ENCODE measurements around the gene TLL2.

Gene TLL2

GRCh38 chr10:96366508-96366907 lies 147.2 kb downstream of the TLL2 start:
- in situ Hi-C loops (cut with MboI; ENCODE audit: low pct_unique_long_range_greater_than_20kb, low sequenced_read_pairs, unreplicated experiment): no loop called here
- TF ChIP-seq, protein P1, sequence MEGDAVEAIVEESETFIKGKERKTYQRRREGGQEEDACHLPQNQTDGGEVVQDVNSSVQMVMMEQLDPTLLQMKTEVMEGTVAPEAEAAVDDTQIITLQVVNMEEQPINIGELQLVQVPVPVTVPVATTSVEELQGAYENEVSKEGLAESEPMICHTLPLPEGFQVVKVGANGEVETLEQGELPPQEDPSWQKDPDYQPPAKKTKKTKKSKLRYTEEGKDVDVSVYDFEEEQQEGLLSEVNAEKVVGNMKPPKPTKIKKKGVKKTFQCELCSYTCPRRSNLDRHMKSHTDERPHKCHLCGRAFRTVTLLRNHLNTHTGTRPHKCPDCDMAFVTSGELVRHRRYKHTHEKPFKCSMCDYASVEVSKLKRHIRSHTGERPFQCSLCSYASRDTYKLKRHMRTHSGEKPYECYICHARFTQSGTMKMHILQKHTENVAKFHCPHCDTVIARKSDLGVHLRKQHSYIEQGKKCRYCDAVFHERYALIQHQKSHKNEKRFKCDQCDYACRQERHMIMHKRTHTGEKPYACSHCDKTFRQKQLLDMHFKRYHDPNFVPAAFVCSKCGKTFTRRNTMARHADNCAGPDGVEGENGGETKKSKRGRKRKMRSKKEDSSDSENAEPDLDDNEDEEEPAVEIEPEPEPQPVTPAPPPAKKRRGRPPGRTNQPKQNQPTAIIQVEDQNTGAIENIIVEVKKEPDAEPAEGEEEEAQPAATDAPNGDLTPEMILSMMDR (IDR thresholded peaks at IDR 0.05; ENCODE audit: extremely low read depth, insufficient read depth, missing control alignments): no peak
- DNase-seq (ENCODE audit: low spot score): no peak

- TF ChIP-seq, protein P1 (IDR thresholded peaks at IDR 0.05; ENCODE audit: extremely low read depth, insufficient read depth, missing control alignments): no peak
- in situ Hi-C loops (cut with MboI; ENCODE audit: low pct_unique_long_range_greater_than_20kb, low sequenced_read_pairs, unreplicated experiment): no loop called here
- DNase-seq (ENCODE audit: low spot score): no peak
These were observed 148.2 kb downstream of the TLL2 start for GRCh38 chr10:96365571-96365970.

DNA sequence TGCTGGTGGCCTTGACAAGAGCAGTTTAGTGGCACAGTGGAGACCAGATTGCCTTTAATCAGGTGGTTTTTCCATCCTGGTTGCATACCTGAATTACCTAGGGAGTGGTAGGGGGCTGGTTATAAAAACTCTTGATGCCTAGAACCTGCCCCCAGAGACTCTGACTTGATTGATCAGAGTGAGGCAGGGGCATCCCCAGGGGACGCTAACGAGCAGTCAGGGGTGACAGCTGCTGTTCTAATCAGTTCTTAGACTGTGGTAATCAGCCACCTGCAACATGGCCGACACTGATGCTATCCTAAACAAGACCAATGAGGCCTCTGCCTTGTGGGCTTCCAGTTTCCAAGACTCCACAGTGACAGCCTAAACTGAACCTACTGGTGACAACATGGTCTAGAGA lies 153.0 kb downstream of the TLL2 start:
- TF ChIP-seq, protein P1 (IDR thresholded peaks at IDR 0.05; ENCODE audit: extremely low read depth, insufficient read depth, missing control alignments): no peak
- in situ Hi-C loops (cut with MboI; ENCODE audit: low pct_unique_long_range_greater_than_20kb, low sequenced_read_pairs, unreplicated experiment): no loop called here
- DNase-seq (ENCODE audit: low spot score): no peak

DNA sequence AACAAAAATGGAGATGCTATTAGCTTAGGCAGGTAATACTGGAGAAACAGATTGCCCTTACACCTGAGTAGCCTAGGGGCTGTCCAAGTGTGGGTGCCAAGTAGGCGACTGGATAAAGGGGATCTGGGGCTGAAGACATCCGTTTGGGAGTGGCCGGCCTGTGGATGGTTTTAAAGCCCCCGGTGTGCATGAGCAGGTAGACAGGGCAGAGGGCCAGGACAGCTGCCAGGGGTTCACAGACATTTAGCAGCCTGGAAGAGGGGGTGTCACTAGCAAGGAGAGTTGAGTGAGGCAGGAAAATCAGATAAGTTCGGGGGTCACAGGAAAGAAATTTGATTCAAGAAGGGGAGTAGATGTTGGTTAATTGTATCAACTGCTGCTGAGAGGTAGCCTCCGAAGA lies 153.4 kb downstream of the TLL2 start:
- DNase-seq (ENCODE audit: low spot score): no peak
- TF ChIP-seq, protein P1 (IDR thresholded peaks at IDR 0.05; ENCODE audit: extremely low read depth, insufficient read depth, missing control alignments): no peak
- in situ Hi-C loops (cut with MboI; ENCODE audit: low pct_unique_long_range_greater_than_20kb, low sequenced_read_pairs, unreplicated experiment): no loop called here

- no peak for DNase-seq (ENCODE audit: low spot score)
- TF ChIP-seq, protein P1 (IDR thresholded peaks at IDR 0.05; ENCODE audit: extremely low read depth, insufficient read depth, missing control alignments): no peak
- in situ Hi-C loops (cut with MboI; ENCODE audit: low pct_unique_long_range_greater_than_20kb, low sequenced_read_pairs, unreplicated experiment): no loop called here
These were observed 154.1 kb downstream of the TLL2 start for GRCh38 chr10:96359616-96360015.

DNA sequence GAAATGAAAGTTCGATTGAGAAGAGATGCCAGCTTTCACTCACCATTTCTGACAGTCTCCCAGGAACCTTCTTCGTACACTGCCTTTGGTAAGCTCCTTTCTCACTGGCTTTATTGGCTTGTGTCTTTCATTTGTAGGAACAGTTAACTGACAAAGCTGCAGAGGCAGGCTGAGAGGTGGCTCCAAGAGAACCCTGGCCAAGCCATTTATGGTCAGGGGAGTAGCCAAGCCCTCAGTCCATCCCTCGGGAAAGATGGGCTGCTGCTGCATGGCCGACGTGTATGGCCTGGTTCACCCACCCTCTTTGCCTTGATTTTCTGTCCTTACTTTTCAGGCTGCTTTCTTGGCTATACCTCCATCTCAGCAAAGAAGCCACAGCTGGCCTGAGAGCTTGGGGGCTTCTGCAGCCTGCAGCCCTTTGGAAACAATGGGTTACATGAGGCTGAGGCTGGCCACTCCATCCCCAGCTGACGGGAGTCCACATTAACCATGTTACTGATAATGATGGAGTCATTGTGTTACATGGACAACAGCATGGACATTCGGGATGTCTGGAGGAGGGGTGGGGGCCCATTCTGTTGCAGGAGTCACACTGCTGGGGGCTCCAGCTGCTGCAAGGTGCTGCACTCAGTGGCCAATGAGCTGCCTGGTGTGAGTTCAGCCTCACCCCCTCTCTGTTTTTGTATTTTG lies 154.7 kb downstream of the TLL2 start, which contains the start of gene OPALIN:
TSS of gene OPALIN (minus strand) at position 152 of the 690 bp plus-strand sequence. CDS start at position 46, 106 bp downstream.
- no peak for DNase-seq (ENCODE audit: low spot score)
- in situ Hi-C loops (cut with MboI; ENCODE audit: low pct_unique_long_range_greater_than_20kb, low sequenced_read_pairs, unreplicated experiment): no loop called here
- TF ChIP-seq, protein P1 (IDR thresholded peaks at IDR 0.05; ENCODE audit: extremely low read depth, insufficient read depth, missing control alignments): no peak
